ENCODE results near the gene XXYLT1.

XXYLT1 gene

GRCh38 chr3:195265363-195265976, 5.5 kb downstream of the XXYLT1 start:
- DNase-seq, result no peak

GRCh38 chr3:195263925-195264600, 6.9 kb downstream of the XXYLT1 start:
- no peak for DNase-seq

- no peak for DNase-seq
These were observed 7.6 kb downstream of the XXYLT1 start for GRCh38 chr3:195263193-195263924.

DNA sequence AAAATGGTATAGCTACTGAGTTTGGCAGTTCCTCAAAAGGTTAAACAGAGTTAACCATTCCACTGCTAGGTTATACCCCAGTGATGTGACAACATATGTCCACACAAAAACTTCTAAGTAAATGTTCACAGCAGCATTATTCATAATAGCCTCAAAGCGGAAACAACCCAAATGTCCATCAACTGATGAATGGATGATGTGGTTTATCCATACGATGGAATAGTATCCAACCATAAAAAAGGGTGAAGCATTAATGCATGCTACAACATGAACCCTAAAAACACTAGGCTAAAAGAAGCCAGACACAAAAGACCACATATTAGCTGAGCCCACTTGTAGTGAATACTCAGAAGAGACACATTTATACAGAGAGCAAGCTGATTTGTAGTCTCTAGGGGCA, 9.0 kb downstream of the XXYLT1 start:
- DNase-seq, result no peak

GRCh38 chr3:195260280-195260905, 10.6 kb downstream of the XXYLT1 start:
- peak; percentile 21 for DNase-seq

GRCh38 chr3:195259475-195260279, 11.3 kb downstream of the XXYLT1 start:
- peak; percentile 81 for DNase-seq

DNA sequence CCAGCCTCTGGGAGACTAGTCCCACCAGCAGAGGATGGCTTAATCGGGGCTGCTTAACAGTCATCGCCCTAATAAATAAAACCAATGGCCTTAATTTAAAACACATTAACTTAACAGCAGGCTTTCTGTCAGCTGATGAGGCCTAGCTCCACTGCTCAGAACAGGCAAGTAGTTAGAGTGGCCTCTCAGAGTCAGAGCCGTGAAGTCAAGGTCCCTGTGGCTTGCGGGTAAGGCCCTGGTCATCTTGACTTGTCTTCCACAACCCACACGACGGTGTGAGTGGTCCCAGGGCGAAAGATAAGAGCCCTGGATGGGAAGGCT, 11.8 kb downstream of the XXYLT1 start:
- no peak for DNase-seq

DNA sequence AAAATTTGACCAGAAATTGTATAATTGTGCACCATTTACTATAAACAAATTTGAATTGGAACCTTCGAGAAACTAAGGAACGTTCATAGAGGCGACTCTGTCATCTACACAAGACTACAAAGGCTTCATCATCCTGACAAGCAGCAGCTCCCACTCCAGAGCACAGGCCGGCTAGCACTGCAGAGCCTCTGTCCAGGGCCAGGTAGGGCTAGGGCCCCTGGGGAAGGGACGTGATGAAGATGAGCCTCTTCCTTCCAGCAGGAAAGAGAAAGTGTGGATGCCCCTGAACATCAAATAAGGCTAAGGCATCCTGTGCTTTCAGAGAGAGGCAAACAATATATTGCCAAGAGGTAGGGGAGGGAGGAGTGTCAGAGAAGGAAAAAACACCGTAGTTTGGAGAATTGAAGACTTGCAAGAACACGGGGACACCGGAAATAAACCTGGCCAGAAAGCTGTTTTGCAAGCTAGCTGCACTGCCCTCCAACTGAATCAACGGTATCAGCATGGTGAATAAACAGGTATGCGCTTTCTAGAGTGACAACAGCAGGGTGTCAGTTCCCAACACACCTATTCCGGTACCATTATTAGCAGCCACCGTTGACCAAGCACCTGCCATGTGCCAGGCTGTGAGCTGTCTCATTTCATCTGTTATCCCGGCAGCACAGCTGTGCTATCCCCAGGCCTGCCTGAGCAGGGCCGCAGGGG, 12.4 kb downstream of the XXYLT1 start:
- DNase-seq, result no peak

GRCh38 chr3:195257454-195258448, 13.2 kb downstream of the XXYLT1 start:
- no peak for DNase-seq

- no peak for DNase-seq
These were observed 14.1 kb downstream of the XXYLT1 start for GRCh38 chr3:195256639-195257453.

DNA sequence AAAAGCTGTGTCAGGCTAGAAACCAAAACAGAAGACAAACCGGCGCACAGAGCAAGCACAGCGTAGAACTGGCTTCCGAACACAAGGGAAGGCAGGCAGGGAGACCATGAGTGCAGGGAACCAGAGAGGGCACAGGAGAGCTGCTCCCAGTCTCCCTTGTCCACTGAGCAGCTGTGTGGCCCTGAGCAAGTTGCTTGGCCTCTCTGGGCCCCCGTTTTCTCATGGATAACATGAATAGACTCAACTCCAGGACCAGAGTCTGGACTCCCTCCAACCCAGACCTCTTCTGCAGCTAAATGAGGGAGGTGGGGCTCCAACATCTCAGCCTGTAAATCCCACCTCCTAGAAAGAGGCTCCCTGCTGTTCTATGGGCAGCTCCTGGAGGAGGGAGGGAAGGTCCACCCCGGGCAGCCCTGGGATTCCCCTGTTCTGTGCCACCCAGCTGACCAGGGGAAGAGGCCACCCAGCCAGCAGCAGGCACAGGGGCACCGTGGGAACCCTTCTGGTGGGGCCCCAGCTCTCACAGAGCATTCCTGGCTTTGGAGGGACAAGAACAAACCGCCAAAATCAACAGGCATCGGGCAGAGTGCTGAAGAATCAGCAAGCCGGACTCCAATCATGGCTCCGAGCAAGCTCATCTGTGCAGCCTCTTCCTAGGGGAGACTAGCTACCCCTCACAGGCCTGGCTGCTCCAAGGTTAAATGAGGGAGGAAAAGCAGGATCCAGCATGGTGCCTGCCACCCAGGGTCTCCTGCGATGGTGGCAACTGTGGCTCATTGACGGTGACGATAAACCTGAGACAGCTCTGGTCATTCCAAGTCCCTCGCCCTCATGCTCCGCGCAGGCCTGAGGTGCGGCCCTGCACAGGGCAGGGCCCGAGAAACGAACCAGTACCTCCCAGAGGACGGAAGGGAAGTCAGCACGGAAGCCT, 15.1 kb downstream of the XXYLT1 start:
- DNase-seq, result no peak

GRCh38 chr3:195255176-195255500, 15.8 kb downstream of the XXYLT1 start:
- DNase-seq, result no peak

GRCh38 chr3:195254454-195255175, 16.3 kb downstream of the XXYLT1 start:
- no peak for DNase-seq

- no peak for DNase-seq
These were observed 17.0 kb downstream of the XXYLT1 start for GRCh38 chr3:195253923-195254432.

GRCh38 chr3:195251336-195252065, 19.5 kb downstream of the XXYLT1 start:
- no peak for DNase-seq

GRCh38 chr3:195250473-195251251, 20.3 kb downstream of the XXYLT1 start:
- DNase-seq, result no peak

Data from activated naive CD4-positive, alpha-beta T cell treated with anti-CD3 and anti-CD28 coated beads, Interleukin-2, amount 50 U/mL, for 16 hours (primary cell).